ENCODE measurements around the gene UBALD1.
"Not testable (repeated sequence)": the region's sequence is repeated elsewhere in the genome, so short reads cannot be mapped to it uniquely, and the experiment has no call there.

UBALD1 gene

DNA sequence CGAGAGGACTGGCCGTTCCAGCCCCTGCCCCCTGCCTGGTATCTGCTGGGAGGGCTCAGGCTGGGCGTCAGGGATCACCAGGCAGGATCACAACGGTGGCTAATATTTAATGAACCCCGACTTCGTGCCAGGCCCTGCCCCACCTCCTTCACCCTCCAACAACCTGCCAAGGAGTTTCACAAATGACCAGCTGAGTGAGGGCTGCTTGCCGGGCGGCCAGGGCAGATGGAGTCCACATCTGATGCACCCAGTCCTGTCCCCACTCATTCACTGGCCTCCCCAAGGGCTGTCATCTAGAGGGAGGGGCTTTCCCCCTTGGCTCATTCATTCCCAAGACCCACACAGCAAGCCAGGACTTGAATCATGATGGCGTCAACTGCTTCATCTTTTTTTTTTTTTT is 17.5 kb downstream of the UBALD1 start:
- no peak for DNase-seq (ENCODE audit: low read depth)

DNA sequence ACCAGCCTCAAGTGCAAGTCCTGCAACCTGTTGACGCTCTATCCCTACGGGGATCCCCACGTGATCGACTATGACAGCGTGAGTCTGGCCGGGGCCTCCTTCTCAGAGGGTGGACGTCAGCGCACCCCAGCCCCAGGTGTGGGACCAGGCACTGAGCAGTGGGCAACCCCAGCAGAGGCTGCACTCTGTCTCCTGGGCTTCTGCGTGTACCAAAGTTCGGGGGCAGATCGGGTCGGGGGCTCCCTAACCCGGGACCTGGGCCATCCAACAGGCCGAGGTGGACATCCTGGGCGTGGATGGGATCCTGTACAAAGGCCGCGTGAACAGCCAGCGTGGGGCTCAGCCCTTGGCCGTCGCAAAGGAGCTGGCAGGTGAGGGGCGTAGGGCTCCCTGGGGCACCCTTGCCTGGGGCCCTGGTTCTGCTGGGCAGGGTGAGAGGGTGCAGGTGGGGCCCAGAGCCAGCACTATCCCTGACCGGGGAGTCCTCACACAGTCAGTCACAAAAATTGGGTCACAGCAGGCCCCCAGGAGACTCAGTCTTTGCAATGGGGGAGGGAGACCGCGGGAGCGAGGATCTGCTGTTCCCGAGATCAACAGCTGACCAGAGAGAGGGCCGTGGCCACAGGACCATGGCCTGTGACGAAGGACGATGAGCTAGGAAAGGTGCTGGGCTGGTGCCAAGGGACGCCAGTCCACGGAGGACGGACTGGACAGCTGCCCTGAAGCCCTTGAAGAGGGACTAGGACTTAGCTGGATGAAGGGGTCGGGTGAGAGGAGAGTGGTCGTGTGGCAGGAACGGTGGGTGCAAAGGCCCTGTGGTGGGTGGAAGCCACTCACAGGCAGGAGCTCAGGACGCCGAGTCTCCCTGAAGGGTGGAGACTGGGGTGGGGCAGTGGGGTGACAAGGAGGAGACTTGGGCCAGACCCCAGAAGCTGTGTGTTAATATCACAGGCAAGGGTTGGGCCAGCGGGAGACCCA is 20.0 kb downstream of the UBALD1 start:
- no peak for DNase-seq (ENCODE audit: low read depth)

DNA sequence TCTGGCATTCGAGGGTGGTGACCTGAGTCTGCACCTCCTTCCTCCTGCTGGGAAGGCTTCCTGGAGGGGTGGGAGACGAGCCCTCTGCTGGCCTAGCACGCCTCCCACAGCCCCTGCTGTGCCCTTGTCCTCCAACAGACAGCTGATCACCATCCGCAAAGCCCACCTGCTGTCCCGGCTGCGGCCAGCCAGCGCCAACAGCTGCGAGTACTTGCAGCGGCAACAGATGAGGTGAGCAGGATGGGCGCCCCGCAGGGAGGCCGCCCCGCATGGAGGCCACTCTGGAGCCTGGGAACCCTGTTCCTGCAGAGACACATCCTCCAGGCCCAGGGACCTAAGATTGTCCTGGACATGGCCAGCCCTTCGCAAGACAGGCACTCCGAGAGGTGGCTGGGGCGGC is 21.6 kb downstream of the UBALD1 start:
- no peak for DNase-seq (ENCODE audit: low read depth)

DNA sequence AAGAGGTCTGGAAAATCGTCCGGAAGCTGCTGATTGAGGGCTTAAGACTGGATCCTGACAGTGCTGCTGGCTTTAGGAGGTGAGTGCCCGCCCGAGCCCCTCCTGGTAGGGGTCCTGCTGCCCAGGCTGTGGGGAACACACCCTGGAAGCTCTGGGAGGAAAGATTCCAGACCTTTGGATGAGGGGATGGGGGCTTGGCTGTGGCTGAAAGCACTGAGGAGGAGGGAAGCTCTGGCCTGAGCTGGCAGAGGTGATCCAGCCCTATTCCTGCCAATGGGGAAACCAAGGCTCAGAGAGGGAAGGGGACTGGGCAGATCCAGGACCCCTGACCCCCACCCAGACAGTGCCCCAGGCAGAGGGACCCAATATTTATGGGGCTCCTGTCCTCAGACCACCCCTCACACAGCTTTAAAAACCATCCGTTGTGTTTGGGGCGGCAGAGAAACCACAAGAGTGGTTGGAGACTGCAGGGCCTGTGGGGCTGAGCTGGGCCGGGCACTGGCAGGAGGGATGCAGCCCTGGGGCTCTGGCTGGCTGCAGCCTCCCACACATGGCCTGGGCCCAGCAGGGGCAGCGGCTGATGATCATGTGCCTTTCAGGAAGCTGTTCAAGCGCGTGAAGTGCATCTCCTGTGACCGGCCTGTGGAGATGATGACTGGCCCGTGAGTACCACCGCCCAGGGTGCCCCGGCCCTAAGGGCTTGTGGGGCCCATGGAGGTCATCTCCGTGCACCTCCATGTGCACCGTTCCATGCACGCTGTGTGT is 22.8 kb downstream of the UBALD1 start:
- DNase-seq (ENCODE audit: low read depth) = no peak

DNA sequence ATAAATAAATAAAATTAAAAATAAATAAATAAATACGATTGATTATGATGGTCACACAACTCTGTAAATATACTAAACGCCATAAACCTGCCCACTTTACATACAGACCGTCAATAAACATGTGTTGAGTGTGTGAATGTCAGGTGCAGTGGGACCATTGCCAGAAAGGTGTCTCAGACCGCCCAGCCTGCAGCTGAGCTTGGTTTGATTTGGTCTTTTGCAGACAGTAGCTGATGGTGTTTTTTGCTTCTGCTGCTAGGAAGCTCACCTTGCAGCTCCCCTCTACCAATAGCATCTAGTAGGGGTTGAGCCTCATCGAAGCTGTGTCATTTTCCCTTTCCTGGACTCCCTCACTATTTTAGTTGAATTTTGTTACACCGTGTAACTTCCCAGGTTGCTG is 23.5 kb downstream of the UBALD1 start:
- DNase-seq (ENCODE audit: low read depth) = no peak

DNA sequence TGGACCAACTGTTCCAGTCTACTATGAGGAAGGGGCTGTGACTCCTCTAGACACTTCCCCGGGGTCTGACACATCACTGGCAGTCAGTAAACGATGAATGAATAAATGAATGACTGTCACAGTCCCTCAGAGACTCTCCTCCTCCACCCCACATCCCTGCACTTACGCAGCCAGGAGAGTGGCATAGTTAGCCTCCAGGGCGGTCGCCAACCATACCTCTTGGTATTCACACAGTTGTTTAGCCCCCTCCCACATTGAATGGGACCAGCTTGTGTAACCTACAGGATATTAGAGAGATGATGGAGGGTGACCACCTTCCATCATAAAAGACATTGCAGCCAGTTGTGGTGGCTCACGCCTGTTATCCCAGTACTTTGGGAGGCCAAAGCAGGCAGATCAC is 25.7 kb downstream of the UBALD1 start:
- DNase-seq (ENCODE audit: low read depth) = no peak

DNA sequence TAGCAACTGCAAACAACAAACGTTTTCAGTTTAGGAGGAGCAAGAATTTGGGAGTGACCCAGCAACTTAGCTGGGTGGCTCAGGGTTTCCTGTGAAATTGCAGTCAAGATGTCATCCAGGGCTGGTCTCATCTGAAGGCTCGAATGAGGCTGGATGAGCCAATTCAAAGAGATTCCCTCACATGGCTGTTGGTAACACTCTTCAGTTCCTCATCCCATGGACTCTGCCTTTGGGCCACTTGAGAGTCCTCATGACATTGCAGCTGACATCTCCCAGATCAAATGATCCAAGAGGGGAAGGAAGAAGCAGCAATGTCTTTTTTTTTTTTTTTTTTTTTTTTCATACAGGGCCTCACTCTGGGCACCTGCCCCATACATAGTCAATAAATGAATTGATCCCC is 26.3 kb downstream of the UBALD1 start:
- no peak for DNase-seq (ENCODE audit: low read depth)

DNA sequence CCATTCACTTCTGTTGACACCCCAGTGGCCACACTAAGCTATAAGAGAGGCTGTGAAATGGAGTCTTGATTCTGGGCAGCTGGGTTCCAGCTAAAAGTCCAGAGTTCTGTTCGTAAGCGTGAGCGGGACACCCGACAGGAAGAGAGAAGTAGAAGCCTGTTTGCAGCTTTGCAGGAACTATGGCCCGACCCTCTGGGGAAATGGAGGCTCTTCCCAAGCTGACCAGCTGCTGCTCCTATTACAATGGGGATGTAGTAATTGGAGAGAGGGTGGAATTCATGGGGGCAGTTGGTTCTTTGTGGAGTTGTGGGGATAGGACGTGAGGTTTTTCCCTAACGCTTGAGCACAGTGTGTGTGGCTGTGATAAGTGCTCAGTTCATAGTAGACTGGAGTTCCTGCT is 28.4 kb downstream of the UBALD1 start:
- no peak for DNase-seq (ENCODE audit: low read depth)

DNA sequence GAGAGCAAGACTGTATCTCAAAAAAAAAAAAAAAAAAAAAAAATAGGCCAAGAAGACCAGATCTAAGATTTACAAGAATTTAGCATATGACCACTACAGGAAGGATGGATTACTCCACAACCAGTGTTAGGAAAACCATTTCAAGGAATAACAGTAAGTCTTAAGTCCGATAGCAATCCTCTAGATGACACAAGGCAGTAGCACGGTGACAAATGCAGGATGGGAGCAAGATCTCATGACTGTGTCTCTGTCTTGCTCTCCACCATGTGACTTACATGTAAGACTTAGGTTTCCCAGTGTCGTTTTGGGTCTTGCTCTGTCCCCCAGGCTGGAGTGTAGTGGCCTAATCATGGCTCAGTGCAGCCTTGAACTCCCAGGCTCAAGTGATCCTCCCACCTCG is 30.8 kb downstream of the UBALD1 start:
- DNase-seq (ENCODE audit: low read depth) = no peak

DNA sequence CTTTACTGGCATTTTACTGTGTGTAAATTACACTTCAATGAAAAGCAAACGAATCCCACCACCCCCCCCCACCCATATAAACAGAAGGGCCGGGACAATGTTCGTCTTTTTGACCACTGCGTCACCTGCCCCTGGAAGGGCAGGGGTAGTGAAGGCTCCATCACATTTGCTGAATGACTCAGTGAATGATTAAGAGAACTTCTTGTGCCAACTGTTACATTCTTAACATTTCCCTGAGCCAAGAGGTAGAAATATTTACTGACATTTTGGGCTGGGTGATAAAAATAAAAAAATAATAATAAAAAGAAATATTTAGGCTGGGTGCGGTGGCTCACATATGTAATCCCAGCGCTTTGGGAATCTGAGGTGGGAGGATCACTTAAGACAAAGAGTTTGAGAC is 34.4 kb downstream of the UBALD1 start:
- DNase-seq (ENCODE audit: low read depth) = no peak

DNA sequence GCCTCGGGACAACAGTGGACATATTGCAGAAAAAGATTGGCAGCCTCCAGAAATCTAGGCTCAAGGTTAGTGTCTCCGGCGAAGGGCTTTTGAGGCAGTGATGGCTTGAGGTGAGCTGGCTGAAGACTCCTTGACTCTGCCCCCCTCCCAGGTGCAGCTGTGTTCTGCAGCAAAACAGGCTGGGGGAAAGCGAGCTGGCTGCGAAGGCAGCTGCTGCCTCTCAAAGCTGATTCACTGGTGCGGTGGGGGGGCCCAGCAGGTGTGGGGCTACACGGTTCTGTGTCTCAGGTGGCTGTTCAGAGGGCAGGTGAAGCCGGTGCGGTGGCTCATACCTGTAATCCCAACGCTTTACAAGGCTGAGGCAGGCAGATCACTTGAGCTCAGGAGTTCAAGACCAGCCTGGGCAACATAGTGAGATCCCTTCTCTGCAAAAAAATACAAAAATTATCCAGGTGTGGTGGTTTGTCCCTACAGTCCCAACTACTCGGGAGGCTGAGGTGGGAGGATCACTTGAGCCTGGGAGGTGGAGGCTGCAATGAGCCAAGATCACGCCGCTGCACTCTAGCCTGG is 35.6 kb downstream of the UBALD1 start:
- no peak for DNase-seq (ENCODE audit: low read depth)

DNA sequence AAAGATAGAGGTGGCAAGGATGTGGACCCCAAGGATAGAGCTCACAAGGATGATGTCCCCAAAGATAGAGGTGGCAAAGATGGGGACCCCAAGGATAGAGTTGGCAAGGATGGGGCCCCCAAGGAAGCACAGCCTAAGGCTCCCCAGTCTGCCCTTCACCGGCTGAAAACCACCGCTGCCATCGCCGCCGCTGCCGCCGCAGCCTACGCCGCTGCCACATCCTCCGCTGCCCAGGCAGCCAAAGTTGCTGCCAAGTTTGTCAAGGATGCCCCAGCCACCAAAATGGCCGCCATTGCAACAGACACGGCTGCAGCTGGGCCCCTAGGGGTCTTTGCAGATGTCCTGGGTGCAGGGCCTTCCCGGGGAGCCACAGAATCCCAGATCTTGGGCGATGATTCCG is 38.7 kb downstream of the UBALD1 start:
- no peak for DNase-seq (ENCODE audit: low read depth)

DNA sequence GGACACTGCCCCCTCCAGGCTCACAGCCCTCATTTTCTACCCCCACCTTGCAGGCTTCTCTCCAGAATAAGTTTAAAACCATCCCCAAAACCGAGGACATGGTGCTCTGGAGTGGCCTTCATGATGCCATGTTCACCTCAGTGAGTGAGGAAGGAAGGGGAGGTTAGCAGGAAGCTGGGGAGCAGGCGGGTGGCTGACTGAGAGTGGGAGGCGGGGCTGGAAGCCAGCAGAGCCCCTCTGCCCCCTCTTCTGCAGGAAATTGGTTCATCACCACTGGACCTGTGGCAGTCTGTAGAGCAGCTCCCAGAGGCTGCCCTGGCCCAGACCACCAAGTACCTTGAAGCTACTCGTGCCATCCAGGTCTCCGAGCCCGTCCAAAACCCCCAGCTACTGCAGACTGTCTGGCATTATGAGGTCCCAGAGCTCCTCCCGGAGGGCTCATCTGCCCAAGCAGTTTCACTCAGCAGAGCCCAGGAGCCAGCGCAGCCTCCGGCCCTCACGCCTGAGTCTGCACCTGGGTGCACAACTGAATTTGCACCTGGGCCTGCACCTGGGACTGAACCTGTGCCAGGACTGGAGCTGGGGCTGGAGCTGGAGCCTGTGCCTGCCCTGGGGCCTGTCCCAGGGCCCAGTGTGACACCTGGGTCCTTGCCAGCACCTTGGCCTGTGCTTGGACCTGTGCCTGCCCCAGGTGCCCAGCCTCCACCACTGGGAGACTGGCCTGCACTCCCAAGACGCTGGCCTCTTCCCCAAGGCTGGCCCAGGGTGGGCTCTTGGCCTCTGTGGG is 39.6 kb downstream of the UBALD1 start:
- no peak for DNase-seq (ENCODE audit: low read depth)

DNA sequence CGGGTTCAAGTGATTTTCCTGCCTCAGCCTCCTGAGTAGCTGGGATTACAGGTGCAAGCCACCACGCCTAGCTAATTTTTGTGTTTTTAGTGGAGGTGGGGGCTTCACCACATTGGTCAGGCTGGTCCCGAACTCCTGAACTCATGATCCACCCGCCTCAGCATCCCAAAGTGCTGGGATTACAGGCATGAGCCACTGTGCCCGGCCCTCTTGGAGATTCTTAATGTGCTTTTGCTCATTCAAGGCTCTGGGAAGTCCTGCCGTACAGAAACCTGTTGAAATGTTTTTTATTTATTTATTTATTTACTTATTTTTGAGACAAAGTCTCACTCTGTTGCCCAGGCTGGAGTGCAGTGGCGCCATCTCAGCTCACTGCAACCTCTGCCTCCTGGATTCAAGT is 40.8 kb downstream of the UBALD1 start:
- DNase-seq (ENCODE audit: low read depth) = not testable (repeated sequence)

DNA sequence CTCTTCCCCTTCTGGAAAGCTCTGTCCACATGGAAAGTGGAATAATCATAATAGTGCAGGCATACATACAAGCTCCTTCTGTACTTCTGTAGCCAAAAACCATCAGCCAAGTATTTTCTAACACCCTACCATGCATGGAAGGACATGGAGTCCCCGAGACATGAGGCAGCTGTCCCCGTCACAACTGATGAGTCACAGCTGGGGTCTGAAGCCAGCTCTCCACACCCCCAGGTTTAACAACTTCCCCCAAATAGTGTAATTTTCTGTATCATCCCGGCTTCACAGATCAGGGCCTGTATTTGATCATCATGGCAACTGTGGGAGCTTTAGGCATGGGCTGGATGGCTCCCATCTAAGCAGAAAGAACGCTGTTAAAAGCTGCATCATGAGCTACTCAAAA is 42.0 kb downstream of the UBALD1 start:
- no peak for DNase-seq (ENCODE audit: low read depth)

DNA sequence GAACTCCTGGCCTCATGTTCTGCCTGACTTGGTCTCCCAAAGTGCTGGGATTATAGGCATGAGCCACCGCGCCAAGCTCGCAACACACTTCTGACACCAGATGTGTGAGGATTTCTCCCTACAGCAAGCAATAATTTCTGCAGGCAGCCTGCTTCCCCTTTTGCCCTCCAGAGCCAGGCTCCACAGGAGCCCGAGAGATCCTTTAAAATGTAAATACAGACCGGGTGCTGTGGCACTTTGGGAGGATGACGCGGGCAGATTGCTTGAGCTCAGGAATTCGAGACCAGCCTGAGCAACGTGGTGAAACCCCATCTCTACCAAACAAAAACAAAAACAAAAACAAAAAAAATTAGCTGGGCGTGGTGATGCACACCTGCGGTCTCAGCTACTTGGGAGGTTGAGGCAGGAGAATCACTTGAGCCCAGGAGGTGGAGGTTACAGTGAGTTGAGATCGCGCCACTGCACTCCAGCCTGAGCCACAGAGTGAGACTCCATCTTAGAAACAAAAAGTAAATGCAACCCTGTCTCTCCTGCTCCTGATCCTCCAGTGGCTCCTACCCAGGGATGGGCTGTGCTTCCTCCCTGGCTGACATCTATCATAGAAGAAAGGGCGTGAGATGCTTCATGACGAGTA is 43.9 kb downstream of the UBALD1 start:
- no peak for DNase-seq (ENCODE audit: low read depth)

DNA sequence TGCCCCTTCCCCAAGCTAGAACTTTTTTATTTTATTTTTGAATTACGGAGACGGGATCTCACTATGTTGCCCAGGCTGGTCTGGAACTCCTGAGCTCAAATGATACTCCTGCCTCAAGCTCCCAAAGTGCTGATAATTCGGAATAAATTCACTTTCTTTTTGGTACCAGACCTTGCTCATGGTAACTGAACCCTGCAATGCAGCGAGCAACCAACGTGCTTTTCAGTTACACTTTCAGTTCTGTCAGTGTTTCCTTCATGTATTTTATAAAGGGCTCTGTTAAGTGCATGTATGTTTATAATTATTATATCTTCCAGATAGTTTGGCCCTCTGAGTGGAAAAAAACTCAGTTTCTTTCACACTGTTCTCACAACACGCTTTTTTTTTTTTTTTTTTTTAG is 44.6 kb downstream of the UBALD1 start:
- no peak for DNase-seq (ENCODE audit: low read depth)

DNA sequence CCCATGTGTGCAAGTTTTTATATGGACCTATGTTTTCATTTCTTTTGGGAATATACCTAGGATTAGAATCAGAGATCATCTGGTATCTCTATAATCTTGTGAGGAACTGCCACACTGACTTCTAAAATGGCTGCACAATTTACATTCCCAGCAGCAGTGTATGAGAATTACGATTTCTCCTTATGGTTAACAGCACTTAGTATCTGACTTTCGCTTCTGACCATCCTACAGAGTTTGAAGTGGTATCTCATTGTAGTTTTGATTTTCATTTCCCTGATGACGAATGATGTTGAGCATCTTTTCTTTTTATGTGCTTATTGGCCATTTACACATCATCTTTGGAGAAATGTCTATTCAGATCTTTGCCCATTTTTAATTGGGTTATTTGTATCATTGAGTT is 48.5 kb downstream of the UBALD1 start:
- DNase-seq (ENCODE audit: low read depth) = no peak

DNA sequence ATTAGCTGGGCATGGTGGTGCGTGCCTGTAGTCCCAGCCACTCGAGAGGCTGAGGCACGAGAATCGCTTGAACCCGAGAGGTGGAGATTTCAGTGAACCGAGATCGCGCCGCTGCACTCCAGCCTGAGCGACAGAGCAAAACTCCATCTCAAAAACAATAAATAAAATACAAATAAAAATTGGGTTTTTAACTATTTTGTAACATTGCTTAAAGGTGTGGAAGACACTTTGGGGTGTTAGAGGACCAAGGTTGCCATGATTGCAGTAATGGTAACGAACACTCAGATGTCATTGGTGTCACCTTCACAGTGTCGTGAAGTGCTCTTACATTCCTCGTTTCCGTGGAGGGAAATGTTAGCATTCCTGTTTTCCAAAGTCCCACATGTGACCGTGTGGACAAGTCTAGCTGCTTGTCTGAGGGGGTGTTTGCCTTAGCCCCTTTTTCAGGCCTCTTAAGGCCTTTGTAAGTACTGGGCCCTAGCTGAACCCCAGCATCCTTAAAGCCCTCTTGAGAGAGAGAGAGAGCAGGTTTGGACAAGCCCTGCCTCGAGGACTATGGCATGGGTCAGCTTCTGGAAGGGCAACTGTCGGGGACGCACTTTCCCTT is 49.9 kb downstream of the UBALD1 start:
- no peak for DNase-seq (ENCODE audit: low read depth)

DNA sequence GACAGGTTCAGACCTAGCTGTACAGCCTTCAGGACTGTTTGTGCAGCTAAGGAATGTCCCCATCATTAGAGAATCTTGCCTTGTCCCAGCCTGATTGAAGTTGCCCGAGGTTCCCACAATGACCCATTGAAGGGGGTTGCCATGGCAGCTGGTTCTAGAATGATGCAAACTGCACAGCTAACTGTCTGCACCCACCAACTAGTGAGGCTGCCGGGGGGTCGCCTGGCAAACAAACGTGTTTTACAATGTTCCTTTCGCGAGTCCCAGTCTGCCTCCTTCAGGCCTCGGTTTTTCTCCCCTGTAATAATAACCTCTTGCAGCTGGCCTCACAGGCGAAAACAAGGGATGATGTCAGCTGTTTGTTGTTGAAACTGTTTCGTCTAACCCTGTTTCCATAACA is 53.1 kb downstream of the UBALD1 start:
- DNase-seq (ENCODE audit: low read depth) = no peak
